ENCODE measurements around the gene PPARG.

The PPARG gene

DNA sequence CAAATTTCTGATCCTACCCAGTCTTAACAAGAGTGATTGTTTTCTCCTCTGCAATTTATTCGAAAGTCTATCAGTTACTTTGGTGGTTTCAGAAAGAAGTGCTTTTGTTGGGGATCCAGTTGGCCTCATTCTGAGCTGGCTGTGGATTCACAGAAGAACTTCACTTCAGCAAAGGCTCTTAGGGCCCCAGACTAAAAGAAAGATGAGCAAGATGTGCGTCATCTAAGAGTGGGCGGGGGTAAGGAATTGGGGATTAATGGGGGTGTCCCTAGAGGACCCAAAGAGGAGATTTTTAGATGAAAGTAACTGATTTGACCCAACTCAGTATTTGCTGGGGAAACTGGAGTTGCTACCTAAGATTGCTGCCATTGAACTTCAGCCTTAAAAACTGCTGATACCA, 131.5 kb downstream of the PPARG start:
- no peak for DNase-seq

DNA sequence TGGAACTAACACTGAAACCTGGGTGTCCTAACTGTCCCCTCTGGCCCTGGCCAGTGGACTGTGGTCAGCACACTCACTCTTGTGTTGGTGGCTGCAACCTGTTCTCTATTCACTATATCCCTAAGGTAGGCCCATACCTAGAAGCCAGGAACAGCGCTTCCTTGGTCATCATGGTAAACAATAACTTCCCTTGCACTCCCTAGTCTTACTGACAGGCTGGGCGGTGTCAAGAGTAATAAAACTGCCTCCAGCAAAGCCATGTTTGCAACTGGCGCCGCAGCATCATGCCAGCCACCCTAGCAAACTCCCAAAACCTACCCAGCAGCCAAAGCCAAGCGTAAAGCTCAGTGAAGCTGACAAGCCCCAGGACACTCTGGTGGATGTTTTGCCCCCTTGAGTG, 132.3 kb downstream of the PPARG start:
- no peak for DNase-seq

DNA sequence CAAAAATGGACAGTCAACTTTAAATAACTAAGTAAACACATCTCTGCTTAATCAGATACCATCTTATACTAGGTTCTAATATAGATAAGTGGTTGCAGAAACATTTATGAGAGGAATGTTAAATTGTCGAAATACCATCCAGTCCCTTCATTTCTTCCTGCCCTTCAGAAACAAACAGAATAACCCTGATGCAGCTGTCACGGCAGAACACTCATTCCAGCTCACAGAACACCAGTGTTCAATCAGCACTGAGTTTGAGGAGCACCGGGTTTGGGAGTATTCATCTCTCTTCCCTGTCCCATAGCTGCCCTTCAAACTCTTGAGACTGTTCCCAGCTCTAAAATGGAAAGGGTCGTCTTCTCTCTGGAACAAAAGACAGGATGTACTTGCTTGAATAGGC, 134.3 kb downstream of the PPARG start:
- no peak for DNase-seq

DNA sequence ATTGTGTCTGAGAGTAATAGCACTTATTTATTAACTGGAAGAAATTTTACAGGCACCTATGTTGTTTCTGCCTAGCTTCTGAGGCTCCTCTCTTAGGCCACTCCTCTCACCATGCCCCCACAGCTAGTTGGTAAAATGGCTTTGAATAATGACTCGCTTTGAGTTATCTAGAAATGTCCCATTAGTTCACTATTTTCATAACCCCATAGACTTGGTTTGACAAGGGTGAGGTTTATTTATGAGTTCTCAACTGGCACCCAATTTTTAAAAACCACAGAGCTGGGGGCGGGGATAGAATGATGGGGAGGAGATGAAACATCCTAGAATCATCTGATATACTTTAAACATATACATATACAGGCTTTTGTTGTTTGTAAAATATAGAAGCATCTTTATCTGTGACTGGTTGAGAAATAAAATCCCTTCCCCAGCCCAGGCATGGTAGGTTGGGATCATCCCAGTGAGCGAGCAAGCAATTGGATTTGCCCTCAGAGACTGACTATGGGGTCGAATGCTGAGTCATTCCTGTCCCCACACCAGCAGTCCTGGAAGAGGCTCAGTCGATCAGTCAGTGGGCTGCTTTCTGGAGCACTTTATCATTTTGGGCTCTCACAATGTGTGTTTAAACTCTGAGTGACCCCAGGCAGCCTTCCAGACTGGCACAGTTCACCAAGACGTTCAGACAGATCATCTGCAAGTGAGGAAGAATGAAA, 135.2 kb downstream of the PPARG start:
- no peak for DNase-seq

DNA sequence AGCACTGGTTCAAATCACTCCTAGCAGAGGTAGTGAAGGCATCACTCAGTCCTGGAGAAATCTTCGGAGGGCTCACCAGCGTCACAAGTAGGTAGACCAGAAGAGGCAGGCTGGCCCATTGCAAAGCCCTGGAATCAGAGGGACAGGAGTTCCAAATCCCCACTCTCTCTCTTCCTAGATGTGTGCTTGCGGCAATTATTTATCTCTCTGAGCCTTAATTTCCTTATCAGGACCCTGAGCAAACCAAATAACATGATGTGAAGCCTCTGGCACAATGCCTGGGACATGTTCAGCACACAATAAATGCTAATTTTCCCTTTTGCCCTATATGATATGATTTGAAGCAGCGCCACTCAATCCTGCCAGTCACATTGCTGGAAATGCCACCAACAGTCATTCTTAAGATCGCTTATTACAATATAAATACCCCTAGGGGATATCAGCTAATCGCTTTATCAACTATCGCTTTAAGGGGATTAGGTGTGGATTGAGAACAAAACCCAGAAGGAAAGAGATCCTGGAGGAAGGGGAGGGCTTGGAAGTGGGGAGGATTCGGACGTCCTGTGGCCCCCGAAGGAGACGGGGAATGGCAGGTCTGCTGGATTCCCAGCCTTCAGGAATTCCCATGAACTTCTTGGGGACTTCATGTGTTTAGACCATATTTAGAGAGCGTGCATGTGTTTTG, 135.9 kb downstream of the PPARG start:
- DNase-seq, result no peak

DNA sequence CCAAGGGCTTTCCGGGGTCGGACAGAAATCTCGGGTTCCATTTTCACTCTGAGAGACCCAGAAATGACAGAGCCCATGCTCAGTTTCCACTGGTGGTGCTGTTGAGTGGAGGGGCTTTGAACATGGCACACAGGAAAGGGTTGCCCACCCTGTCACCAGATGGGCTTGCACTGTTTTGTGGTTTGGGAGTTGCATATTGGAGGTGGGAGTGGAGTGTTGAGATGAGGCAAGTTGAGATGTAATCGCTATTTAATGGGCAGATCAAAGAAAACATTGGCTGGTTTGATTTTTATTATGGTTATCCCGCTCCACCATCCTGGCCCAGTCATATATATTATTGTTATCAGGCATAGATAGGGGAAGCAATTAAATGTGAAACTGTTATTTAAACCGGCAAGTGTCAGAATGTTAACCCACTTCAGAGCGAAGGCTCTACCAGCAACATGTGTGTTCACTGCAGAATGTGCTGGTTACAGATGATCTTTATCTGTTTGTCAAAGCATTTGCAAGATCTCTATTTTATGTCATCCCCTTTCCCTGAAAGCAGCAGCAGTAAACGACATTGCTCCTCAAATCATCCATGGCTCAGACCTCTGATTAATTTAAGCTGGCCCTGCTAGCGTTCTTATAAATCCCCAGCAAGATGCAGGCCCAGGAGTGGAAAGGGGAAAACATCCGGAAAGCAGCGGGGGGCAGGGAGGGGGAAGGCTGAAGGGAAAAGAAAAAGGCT, 137.1 kb downstream of the PPARG start:
- DNase-seq, result no peak

DNA sequence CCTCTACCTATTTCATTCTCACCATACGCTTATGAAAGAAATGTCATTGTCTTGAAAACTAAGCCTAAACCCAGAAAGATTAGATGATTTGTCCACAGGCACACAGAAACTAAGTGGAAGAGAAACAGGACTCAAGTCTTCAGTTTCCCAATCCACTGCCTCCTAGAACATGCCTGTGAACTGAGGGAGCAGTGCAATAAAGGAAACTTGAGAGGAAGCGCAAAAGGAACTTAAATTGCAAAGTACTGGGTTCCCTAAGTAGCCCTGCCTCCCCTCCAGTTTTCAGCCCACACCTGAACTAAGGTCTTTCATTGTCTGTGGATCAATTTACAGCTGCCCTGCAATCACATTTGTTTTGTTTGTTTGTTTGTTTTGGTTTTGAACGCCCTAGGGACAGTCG, 138.7 kb downstream of the PPARG start:
- no peak for DNase-seq

DNA sequence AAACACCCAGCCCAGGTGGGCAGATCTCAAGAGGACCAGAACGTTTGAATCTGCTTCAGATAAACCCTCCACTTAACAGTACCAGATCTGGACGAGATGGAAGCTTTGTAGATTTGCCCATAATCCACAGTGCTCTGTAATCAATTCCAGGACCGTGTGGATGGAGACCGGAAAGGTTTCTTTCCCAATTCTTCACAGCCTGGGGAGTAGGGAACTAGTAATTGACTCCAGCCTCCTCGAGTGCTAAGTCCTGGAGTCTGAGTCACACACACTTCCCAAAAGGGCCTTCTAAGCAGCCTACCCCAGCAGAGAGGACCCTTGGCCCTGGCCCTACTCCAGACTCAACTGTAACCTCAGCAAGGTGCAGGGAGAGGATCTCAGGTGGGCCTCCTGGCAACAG, 139.3 kb downstream of the PPARG start:
- DNase-seq, result no peak

DNA sequence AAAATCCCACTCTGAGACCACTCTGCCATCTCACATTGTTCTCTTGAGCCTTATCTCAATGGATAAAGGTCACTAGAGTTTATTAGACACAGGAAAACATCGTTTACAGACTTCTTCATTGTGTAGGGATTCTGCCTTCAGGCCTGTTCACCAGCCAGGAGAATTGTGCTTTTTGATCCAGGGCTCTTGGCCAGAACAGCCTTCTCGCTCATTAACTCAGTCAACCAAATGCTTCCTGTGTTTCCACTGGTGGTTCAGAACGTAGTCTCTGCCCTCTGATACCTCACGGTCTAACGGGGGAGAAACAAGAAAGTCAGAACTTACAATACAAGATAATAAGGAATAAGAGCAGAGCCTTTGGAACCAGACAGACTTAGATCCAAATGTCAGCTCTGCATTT, 141.2 kb downstream of the PPARG start:
- DNase-seq, result no peak

DNA sequence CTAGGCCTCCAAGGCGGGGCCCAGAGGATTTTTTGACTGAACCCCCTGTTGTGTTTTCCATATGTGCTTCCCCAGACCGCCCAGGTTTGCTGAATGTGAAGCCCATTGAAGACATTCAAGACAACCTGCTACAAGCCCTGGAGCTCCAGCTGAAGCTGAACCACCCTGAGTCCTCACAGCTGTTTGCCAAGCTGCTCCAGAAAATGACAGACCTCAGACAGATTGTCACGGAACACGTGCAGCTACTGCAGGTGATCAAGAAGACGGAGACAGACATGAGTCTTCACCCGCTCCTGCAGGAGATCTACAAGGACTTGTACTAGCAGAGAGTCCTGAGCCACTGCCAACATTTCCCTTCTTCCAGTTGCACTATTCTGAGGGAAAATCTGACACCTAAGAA, 145.0 kb downstream of the PPARG start:
- no peak for DNase-seq

DNA sequence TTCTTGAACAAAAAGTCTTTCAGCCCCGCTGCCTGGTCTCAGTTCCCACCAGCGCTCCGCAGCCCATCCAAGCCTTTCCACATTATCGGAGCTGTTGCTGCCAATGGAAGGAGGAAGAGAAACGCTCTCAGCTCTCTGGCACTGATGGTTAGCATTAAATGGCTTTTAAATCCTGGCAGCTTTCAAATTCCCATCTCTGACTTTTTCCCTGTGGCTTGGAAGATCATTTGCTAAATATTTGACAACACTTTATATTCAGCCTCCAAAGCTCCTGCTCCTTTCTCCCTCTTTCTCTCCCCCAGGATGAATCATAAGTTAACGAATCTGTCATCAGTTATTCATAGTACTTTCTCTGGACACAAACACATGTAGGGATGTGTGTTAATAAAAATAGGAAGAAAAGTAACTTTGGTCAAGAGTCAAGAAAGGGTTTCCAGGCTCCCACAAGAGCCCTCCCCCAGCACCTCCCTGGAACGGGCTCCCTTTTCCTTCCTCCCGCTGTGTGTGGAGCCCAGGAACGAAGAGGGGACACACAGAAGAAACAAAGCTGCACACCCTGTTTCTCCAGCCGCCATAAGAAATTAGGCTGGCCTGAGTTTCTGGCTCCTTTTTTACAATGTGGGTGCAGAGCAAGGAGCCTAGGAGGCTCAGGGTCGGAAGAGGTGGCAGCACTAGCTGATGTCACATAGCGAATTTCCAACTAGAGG, 147.8 kb downstream of the PPARG start:
- no peak for DNase-seq

DNA sequence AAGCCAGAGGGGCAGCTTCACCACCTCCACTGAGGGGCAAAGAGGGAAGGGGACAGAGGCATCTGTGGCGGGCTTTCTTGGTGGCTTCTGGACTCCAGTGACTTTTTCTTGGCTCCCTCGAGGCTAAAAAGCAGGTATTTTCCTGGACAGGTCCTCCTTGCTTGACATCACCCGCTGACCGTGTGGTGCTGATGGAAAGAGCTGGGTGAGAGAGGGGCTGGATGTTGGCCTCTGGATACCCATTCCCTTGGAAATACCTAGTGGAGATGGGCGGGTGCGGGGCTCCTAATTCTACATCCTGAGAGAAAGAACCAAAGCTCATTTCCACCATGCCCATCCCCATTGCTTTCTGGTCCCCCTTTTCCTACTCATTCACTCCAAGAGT, 148.3 kb downstream of the PPARG start:
- no peak for DNase-seq

DNA sequence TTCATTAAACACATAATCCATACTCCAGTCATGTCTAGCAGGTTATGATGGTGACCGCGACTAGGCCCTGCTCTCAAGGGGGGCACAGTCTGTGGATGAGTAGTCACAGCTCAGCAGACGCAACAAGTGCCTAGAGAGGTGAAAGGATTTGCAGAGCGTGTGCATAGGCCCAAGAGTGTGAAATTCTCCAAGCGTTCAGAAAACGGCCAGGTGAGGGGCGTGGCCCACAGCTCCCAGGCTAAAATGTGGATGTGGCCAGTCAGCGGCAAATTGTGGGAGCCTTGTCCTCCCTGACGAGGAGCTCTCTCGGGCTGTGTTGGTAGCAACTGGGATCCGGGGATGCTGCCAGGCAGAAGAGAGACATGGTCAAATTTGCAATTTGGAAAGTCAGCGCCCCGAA, 149.0 kb downstream of the PPARG start:
- DNase-seq, result no peak

DNA sequence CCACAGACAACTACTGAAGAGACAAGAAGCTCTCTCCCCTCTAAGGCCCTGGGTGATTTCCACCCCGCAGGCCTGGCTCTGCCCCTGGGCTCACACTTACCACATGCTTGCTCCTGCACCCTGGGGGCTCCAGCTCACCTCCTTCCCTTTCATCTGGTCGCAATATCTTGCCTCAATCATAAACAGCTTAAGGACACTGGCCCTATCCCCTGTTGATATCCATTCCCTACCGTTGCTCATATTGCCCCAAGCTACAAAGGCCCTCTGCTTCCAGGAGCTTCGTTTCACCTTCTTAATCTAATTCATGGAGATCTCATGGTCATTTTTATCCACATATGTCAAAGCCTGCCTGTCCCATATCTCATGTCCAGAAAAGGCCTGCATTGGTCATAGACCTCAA, 149.4 kb downstream of the PPARG start:
- DNase-seq, result no peak

DNA sequence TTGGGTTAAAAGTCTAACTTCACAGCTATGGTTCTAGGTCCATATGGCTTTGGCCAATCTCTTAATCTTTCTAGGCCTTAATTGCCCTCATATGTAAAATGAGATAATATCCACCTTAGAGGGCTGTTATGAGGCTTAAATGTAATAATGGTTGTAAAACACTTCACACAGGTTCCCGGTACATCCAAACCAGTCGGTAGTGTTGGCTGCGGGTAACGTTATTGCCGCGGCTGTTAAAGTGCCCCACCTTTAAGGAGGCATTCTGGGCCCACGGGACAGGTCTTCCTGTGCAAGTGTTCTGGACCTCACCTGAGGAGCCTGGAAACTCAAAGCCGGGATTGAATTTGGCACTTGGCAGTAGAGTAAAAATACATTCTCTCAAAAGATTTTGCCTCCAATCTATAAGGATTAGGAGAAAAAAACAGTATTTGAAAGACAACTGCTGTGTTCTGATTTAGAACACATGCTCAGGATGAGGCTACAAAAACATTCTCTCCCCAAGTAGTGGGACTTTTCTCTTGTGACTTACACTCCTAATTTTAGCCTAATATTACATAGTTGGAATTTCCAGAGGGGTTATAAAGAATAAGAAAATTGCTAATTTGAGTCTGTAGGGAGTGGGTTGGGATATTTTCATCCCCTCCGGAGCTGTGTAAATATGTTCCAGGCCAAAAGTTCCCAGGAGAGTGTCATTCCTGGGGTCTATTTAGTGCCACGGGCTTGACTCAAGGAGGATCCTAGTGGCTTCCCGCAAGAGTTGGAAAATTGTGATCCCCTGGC, 150.5 kb downstream of the PPARG start:
- DNase-seq, result no peak

DNA sequence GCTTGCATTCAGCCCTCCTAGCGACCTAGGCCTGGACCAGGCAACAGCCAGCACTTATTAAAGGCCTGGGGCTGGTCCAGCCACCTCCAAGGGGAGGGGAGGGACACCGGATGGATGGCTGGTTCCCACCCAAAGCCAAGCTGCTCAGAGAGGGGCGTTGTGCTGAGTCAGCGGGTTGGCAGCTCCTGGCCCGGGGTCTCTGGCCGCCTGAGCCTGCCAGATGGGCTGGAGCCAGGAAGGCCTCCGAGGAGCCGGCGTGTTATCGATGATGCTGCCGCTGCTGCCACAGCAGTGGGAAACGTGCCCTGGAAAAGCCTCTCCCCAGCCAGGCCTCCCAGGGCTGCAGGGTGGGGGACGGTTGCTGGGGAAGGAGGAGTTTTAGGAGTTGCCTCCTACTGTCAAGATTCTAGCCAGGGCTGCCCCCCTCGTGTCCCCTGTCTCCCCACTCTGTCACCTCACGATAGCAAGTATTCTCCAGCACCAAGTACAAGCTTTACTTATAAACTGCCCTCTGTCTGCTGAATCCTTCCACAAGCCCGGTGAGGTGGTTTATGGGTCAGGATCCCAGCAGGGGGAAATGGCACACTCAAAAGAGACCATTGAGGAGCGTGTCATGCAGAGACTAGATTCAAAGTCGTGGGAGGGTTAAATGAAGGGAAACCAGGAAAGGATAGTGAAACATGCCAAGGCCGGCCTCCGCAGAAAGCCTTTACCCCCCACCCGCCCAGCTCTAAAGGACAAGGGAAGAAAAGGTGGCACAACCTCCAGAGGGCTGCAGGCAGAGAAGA, 152.3 kb downstream of the PPARG start:
- no peak for DNase-seq

DNA sequence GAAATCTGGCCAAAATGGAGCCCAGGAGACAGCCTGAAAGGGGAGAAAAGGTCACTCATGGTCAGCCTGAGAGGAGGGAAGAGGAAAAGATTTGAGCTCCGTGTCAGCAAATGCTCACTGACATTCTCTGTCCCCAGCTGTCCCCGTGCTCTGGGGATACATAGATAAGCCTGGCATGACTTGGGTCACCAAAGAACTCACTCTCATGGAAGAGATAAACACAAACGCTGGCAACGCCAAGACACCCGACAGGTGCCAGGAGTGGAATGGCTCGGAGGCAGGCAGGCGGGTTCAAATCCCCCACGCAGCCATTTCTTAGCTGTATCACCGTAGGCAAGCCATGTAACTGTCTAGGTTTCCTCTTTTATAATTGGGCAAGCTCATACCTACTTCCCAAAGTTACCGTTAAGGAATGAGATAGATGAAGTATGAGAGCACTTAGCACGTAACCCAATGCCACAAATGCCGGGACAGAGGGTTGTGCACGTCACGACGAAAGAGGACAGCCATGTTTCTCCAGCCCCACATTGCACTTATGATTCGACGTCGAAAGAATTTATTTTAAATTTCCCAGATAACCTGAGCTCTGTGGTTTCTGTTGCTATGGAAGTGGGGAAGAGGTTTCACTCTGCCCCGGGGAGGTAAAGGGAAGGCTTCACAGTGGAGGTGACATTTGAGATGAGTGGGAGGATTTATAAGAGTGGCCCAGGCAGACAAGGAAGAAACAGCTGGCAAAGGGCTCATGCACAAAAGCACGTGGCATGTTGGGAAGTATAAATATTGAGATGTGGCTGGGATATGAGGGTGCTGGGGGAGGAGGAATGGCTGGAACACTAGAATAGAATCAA, 154.0 kb downstream of the PPARG start:
- DNase-seq, result no peak

DNA sequence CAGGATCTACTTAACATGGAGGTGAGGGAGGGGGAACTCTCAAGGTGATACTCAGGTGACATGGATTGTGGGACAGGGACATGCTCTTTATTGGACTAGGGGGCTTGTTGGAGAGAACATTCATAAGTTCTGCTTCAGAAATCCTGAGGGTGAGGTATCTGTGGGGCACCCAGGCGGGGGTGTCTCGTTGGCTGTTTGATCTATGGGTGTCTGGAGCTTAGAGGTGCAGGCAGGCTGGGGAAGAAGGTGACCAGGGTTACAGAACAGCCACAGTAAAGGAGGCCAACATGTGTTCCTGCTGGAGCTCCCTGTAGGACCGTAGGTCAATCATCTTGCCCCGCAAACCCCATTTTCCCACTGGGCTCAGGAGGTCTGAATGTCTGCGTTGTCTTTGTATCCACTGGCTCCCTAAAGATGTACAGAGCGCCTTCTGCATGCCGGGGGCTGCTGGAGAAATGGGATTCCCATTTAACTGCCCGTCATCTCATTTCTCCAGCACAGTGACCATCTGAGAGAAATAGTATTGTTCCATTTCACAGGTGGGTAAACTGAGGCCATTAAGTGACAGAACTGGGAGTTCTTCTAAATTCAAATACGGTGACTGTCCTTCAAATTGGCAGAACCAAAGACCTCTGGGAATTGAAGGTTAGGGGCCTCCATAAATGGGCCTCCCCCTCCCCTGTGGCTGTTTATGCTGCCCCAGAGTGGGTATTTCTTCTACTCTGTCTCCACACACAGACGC, 155.1 kb downstream of the PPARG start:
- no peak for DNase-seq

DNA sequence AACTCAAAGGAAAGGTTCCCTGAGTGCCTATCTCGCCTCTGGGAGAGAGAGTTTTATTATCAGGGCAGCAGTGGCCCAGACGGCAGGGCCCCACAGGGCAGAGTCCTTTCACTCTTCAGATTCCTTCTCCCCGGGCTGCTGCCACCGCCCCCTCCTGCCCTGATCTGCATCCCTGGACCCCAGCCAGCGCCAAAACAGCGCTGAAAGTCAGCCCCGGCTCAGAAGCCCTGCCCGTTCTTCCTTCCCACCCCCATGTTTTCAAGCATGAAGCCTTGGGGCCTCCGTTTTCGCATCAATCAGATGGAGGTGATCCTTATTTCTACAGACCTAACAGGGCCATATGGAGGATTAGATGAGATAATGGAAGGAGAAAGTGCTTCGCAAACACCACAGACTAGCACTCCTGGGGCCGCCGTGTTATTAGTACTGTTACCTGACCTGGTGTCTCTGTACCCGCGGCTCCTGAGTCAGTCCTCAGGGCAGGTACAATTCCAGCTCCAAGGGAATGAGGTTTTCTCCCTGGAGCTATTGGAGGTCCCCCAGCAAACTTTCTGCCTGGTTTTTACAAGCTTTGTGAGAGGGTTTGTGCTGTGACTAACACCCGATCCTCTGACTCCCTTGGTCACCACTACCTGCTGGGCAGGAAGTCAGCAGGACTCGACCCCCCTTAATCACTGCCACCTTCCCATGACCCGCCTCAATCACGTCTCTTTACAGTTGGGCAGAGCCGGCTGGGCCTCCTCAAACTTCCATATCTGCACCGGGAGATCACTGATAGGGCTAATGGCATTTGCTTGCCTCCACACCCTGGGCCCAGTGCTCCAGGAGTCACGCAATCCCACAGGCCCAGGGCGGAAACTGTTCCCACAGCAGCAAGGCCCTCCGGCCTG, 156.0 kb downstream of the PPARG start:
- DNase-seq, result no peak
